IMR-90 (cell line): Measurements from ENCODE around the gene CBY1. TPM values are rescaled to one million over a fixed set of nuclear protein-coding genes. Genes with fewer than 3 reads are reported as not detected.

Experiments
- ATAC-seq: fragments of 200-7000 bp; cut with Tn5 transposase; 2 replicates; pipeline ENCODE4 v1.9.1; 2020; ENCODE audit warnings: low read depth, mild to moderate bottlenecking, moderate library complexity
- BruUV-seq: library from RNA; stranded (reverse); fragments of 400-500 nt; replicated peaks from 2 replicates; lab custom pipeline; 2021; lab: Mats Ljungman, UMichigan
- CTCF ChIA-PET: fragments of 300-600 bp; formaldehyde crosslinking; extraction: SDS; loops from one replicate; lab custom pipeline; 2021; ENCODE audit warnings: antibody characterized with exemption; lab: Yijun Ruan, JAX
- POLR2A ChIA-PET: fragments of 300-600 bp; sonication (Branson Sonifier 250); formaldehyde crosslinking; loops from one replicate; lab custom pipeline; 2022; ENCODE audit warnings: antibody characterized with exemption; ENCODE audit not compliant: unreplicated experiment; lab: Charles Lee
- DNase-seq: peaks from one replicate; pipeline ENCODE4 v3.0.0; 2013
- H2AFZ ChIP-seq: replicated peaks from 2 replicates; pipeline ENCODE3; 2013; ENCODE audit warnings: low read length, mild to moderate bottlenecking; ENCODE audit not compliant: poor library complexity
- H2AK5ac ChIP-seq: 2 replicates; pipeline ENCODE4 v1.6.1; 2013; ENCODE audit warnings: low read depth, low read length, inconsistent platforms
- H2AK9ac ChIP-seq: replicated peaks from 2 replicates; pipeline ENCODE3; 2013; ENCODE audit warnings: mild to moderate bottlenecking, low read depth, low read length, moderate library complexity; ENCODE audit not compliant: poor library complexity
- H2BK120ac ChIP-seq: 2 replicates; pipeline ENCODE4 v1.6.1; 2013; ENCODE audit warnings: low read depth, low read length, inconsistent platforms
- H2BK15ac ChIP-seq: 3 replicates; pipeline ENCODE4 v1.6.1; 2013; ENCODE audit warnings: low read depth, low read length, inconsistent platforms
- H2BK20ac ChIP-seq: 2 replicates; pipeline ENCODE4 v1.6.1; 2013; ENCODE audit warnings: low read depth, mild to moderate bottlenecking, inconsistent platforms, low read length, moderate library complexity
- H2BK5ac ChIP-seq: 2 replicates; pipeline ENCODE4 v1.6.1; 2013; ENCODE audit warnings: mild to moderate bottlenecking, low read depth, low read length, inconsistent platforms; ENCODE audit not compliant: poor library complexity, severe bottlenecking
- H3K14ac ChIP-seq: replicated peaks from 2 replicates; pipeline ENCODE4 v1.6.1; 2013; ENCODE audit warnings: low read depth, low read length, inconsistent platforms
- H3K18ac ChIP-seq: 2 replicates; pipeline ENCODE4 v1.6.1; 2013; ENCODE audit warnings: low read depth, low read length, control low read depth
- H3K23ac ChIP-seq: 2 replicates; pipeline ENCODE4 v1.6.1; 2013; ENCODE audit warnings: low read depth, low read length, inconsistent platforms
- H3K27ac ChIP-seq: 2 replicates; pipeline ENCODE4 v1.5.1; 2013; ENCODE audit warnings: mild to moderate bottlenecking, control low read depth, low read length; ENCODE audit not compliant: insufficient read depth
- H3K27me3 ChIP-seq: 2 replicates; pipeline ENCODE4 v1.6.1; 2013; ENCODE audit warnings: low read length; ENCODE audit not compliant: control insufficient read depth, insufficient read depth
- H3K36me3 ChIP-seq: 2 replicates; pipeline ENCODE4 v1.6.1; 2013; ENCODE audit warnings: low read length, mixed read lengths; ENCODE audit not compliant: control insufficient read depth, insufficient read depth
- H3K4ac ChIP-seq: 2 replicates; pipeline ENCODE4 v1.6.1; 2013; ENCODE audit warnings: low read depth, low read length, inconsistent platforms
- H3K4me1 ChIP-seq: 2 replicates; pipeline ENCODE4 v1.6.1; 2013; ENCODE audit warnings: low read length, mixed read lengths; ENCODE audit not compliant: control insufficient read depth, insufficient read depth
- H3K4me2 ChIP-seq: 2 replicates; pipeline ENCODE4 v1.6.1; 2013; ENCODE audit warnings: low read depth, mild to moderate bottlenecking, control low read depth, low read length, moderate library complexity
- H3K4me3 ChIP-seq: 2 replicates; pipeline ENCODE4 v1.5.1; 2013; ENCODE audit warnings: low read depth, mild to moderate bottlenecking, control low read depth, low read length, moderate library complexity; ENCODE audit not compliant: insufficient read depth
- H3K56ac ChIP-seq: 2 replicates; pipeline ENCODE4 v1.6.1; 2013; ENCODE audit warnings: low read length, inconsistent platforms; ENCODE audit not compliant: insufficient read depth; ENCODE audit errors: extremely low read depth
- H3K79me1 ChIP-seq, 2 experiments: 2 replicates each; pipeline ENCODE4 v1.6.1; 2013; ENCODE audit warnings: low read length in 2 of 2, inconsistent platforms in 1 of 2, low read depth in 1 of 2
- H3K9ac ChIP-seq: 2 replicates; pipeline ENCODE4 v1.6.1; 2013; ENCODE audit warnings: low read depth, low read length, control low read depth
- H3K9me1 ChIP-seq: 2 replicates; pipeline ENCODE4 v1.6.1; 2013; ENCODE audit warnings: low read length, inconsistent platforms; ENCODE audit not compliant: insufficient read depth
- H3K9me3 ChIP-seq: 2 replicates; pipeline ENCODE4 v1.6.1; 2013; ENCODE audit warnings: low read length; ENCODE audit not compliant: control insufficient read depth, insufficient read depth
- H4K20me1 ChIP-seq: 2 replicates; pipeline ENCODE4 v1.6.1; 2013; ENCODE audit warnings: low read length, inconsistent platforms; ENCODE audit not compliant: insufficient read depth
- H4K5ac ChIP-seq: 2 replicates; pipeline ENCODE4 v1.6.1; 2013; ENCODE audit warnings: mild to moderate bottlenecking, low read depth, low read length, control low read depth
- H4K8ac ChIP-seq, 2 experiments: 2 replicates each; pipeline ENCODE4 v1.6.1; 2013; ENCODE audit warnings: low read depth in 2 of 2, low read length in 2 of 2, control low read depth in 1 of 2, inconsistent platforms in 1 of 2
- H4K91ac ChIP-seq: 2 replicates; pipeline ENCODE4 v1.6.1; 2013; ENCODE audit warnings: low read depth, low read length, inconsistent platforms; ENCODE audit not compliant: insufficient read depth
- CEBPB ChIP-seq: IDR thresholded peaks from 2 replicates; pipeline ENCODE4 v1.6.1; 2012; ENCODE audit warnings: low read depth, low read length, improper control_type of control experiment
- FOS ChIP-seq: fragments of 150-350 bp; IDR thresholded peaks from 2 replicates; pipeline ENCODE4 v1.6.1; 2016; ENCODE audit warnings: low read depth, low read length
- MAFK ChIP-seq: IDR thresholded peaks from 2 replicates; pipeline ENCODE4 v1.6.1; 2012; ENCODE audit warnings: low read depth, low read length, improper control_type of control experiment
- RAD21 ChIP-seq: IDR thresholded peaks from 2 replicates; pipeline ENCODE4 v1.6.1; 2012; ENCODE audit warnings: low read length, improper control_type of control experiment
- RCOR1 ChIP-seq: IDR thresholded peaks from 2 replicates; pipeline ENCODE4 v1.6.1; 2012; ENCODE audit warnings: mild to moderate bottlenecking, low read length, improper control_type of control experiment; ENCODE audit not compliant: insufficient replicate concordance
- SMC3 ChIP-seq: fragments of 150-350 bp; IDR thresholded peaks from 2 replicates; pipeline ENCODE4 v1.6.1; 2016; ENCODE audit warnings: low read depth, mild to moderate bottlenecking, antibody characterized with exemption, low read length, moderate library complexity
- WGBS, 2 experiments: methylation state at CpG; one replicate each; pipeline versions ENCODE4 v1.1.5 to v1.1.7; 2013; ENCODE audit warnings: missing lambda C conversion rate in 2 of 2; ENCODE audit not compliant: insufficient read length in 1 of 2; ENCODE audit errors: extremely low coverage in 2 of 2; 5-methylcytosine and 5-hydroxymethylcytosine counted together
- dilution Hi-C: fragments of 300-500 bp; cut with HindIII; formaldehyde crosslinking; loops from one replicate; pipeline ENCODE4 v1.14.3; 2018; ENCODE audit warnings: low sequenced_read_pairs; ENCODE audit not compliant: unreplicated experiment
- in situ Hi-C: fragments of 300-500 bp; cut with MboI; formaldehyde crosslinking; loops from 3 replicates; pipeline ENCODE4 v1.14.3; 2019; ENCODE audit warnings: low sequenced_read_pairs, inconsistent platforms, mixed read lengths
- intact Hi-C: fragments of 100-400 bp; cut with micrococcal nuclease; formaldehyde crosslinking; loops from 2 replicates; pipeline ENCODE4 v1.10.0; 2022
- polyA plus RNA-seq, 3 experiments: library from polyadenylated mRNA; depleted of rRNA; stranded (reverse); fragments of >200 nt; gene quantifications; 2 replicates each; pipeline ENCODE4 v1.2.3, GENCODE V29; 2012; ENCODE audit warnings: low replicate concordance in 1 of 3
- total RNA-seq: library from RNA; depleted of rRNA; stranded (reverse); fragments of >200 nt; gene quantifications from 2 replicates; pipeline ENCODE4 v1.2.3, GENCODE V29; 2012
- TF ChIP-seq, protein P1 (sequence below): fragments of 150-350 bp; IDR thresholded peaks from 2 replicates; pipeline ENCODE4 v1.6.1; 2016; ENCODE audit warnings: low read depth, mild to moderate bottlenecking, low read length, moderate library complexity, borderline replicate concordance
- TF ChIP-seq, protein P2 (sequence below): fragments of 150-350 bp; IDR thresholded peaks from 2 replicates; pipeline ENCODE4 v1.6.1; 2017; ENCODE audit warnings: mild to moderate bottlenecking, antibody characterized with exemption, low read length, low read depth

The CBY1 gene
- total and polyA plus RNA-seq, 2 of the 4 experiments (the other 2 are of a cell fraction), result 13.8 to 30.0 TPM

DNA sequence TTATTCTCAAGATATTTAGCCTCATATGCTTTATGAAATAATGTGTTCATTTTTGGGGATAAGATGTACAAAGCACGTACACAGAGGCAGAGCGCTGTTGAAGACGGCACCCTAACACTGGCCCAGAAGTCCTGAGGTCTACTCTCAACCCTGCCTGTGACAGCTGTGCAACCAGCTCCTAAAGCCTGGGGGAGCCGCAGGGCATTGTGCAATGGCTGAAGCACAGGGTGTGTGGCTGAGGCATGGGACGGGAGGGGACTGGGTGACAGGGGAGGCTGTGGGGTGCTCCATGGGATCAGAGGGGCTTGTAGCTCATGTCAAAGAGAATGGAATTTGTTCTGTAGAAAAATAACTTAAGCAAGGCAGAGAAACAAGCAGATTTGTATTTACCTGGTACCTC lies 28.0 kb upstream of the CBY1 start:
- ChIA-PET CTCF (no interaction called here), POLR2A (interaction anchor here (0.5 kb wide), 1 partner anchor 148 kb away, joined by 4 read pairs; no protein-coding TSS in a partner anchor)
- H2AFZ ChIP-seq, result no peak overlapping the region
- no peak overlapping the region for H4K8ac ChIP-seq
- H2BK5ac ChIP-seq, result no peak overlapping the region
- H3K36me3 ChIP-seq, result no peaks in the 10 kb centered on the region
- DNase-seq (no peak), ATAC-seq (no peak)
- no peak overlapping the region for H2BK20ac ChIP-seq
- 100% methylated on average over 3 of the region's 5 CpGs; no CpG with 5 or more reads in 1 of the 2 experiments for WGBS, 2 experiments
- H3K14ac ChIP-seq, result no peak overlapping the region
- H4K20me1 ChIP-seq, result no peaks in the 10 kb centered on the region
- no peak overlapping the region for H3K27ac ChIP-seq
- H3K9ac ChIP-seq, result no peak overlapping the region
- no peak overlapping the region for H3K18ac ChIP-seq
- no peak overlapping the region for H3K4ac ChIP-seq
- H4K91ac ChIP-seq, result no peak overlapping the region
- H3K9me3 ChIP-seq, result no peaks in the 10 kb centered on the region
- H3K27me3 ChIP-seq, result no peaks in the 10 kb centered on the region
- H3K9me1 ChIP-seq, result no peaks in the 10 kb centered on the region
- no peaks in the 10 kb centered on the region for H3K79me1 ChIP-seq
- no peak overlapping the region for H2AK5ac ChIP-seq
- no peak overlapping the region for H3K4me3 ChIP-seq
- no peak overlapping the region for H4K5ac ChIP-seq
- H2BK120ac ChIP-seq, result no peak overlapping the region
- H3K56ac ChIP-seq, result no peak overlapping the region
- no peak for TF ChIP-seq SMC3
- TF ChIP-seq RAD21, result no peak
- TF ChIP-seq FOS, result no peak
- TF ChIP-seq, protein P1, sequence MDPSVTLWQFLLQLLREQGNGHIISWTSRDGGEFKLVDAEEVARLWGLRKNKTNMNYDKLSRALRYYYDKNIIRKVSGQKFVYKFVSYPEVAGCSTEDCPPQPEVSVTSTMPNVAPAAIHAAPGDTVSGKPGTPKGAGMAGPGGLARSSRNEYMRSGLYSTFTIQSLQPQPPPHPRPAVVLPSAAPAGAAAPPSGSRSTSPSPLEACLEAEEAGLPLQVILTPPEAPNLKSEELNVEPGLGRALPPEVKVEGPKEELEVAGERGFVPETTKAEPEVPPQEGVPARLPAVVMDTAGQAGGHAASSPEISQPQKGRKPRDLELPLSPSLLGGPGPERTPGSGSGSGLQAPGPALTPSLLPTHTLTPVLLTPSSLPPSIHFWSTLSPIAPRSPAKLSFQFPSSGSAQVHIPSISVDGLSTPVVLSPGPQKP, result no peak
- no peak for TF ChIP-seq RCOR1
- no peak for TF ChIP-seq MAFK
- 0 out of 2 replicates have a peak, but pooled peaks have one; percentile 3 for TF ChIP-seq CEBPB
- TF ChIP-seq, protein P2, sequence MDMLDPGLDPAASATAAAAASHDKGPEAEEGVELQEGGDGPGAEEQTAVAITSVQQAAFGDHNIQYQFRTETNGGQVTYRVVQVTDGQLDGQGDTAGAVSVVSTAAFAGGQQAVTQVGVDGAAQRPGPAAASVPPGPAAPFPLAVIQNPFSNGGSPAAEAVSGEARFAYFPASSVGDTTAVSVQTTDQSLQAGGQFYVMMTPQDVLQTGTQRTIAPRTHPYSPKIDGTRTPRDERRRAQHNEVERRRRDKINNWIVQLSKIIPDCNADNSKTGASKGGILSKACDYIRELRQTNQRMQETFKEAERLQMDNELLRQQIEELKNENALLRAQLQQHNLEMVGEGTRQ, result no peak
- H3K4me2 ChIP-seq, result no peak overlapping the region
- BruUV-seq, result no TSS peak
- intact Hi-C loops, result no loop called here
- no peak overlapping the region for H3K23ac ChIP-seq
- dilution Hi-C loops, result no loop called here
- H2AK9ac ChIP-seq, result no peak overlapping the region
- in situ Hi-C loops, result no loop called here
- no peak overlapping the region for H2BK15ac ChIP-seq
- no peaks in the 10 kb centered on the region for H3K4me1 ChIP-seq
